Astrocyte of the spinal cord (primary cell): ENCODE results near the gene GALNT18.

ENCODE experiments used
- DNase-seq: peaks from one replicate; pipeline ENCODE4 v3.0.0; 2011; ENCODE audit warnings: low read depth, low spot score
- H3K4me3 ChIP-seq: 2 replicates; pipeline ENCODE4 v1.5.1; 2011; ENCODE audit warnings: low read depth, mild to moderate bottlenecking, low read length, moderate library complexity
- CTCF ChIP-seq: IDR thresholded peaks from 2 replicates; pipeline ENCODE4 v1.5.1; 2012; ENCODE audit warnings: low read depth, mild to moderate bottlenecking, low read length, inconsistent platforms
- in situ Hi-C: cut with HindIII; loops from 2 replicates; pipeline ENCODE4 v1.10.0; 2017; ENCODE audit warnings: low sequenced_read_pairs

GALNT18 gene

GRCh38 chr11:11348303-11348702, 273.5 kb downstream of the GALNT18 start:
- no peak overlapping the region for H3K4me3 ChIP-seq
- no peak for DNase-seq
- in situ Hi-C loops, result no loop called here
- TF ChIP-seq CTCF, result no peak

GRCh38 chr11:11347592-11347991, 274.2 kb downstream of the GALNT18 start:
- no peak for TF ChIP-seq CTCF
- DNase-seq, result no peak
- in situ Hi-C loops, result no loop called here
- H3K4me3 ChIP-seq, result no peak overlapping the region

GRCh38 chr11:11346303-11346702, 275.5 kb downstream of the GALNT18 start:
- DNase-seq, result no peak
- in situ Hi-C loops, result no loop called here
- no peak overlapping the region for H3K4me3 ChIP-seq
- TF ChIP-seq CTCF, result no peak

GRCh38 chr11:11345099-11345498, 276.7 kb downstream of the GALNT18 start:
- no peak for TF ChIP-seq CTCF
- in situ Hi-C loops, result no loop called here
- no peak for DNase-seq
- no peak overlapping the region for H3K4me3 ChIP-seq

GRCh38 chr11:11344045-11344444, 277.8 kb downstream of the GALNT18 start:
- in situ Hi-C loops, result no loop called here
- no peak overlapping the region for H3K4me3 ChIP-seq
- TF ChIP-seq CTCF, result no peak
- no peak for DNase-seq

GRCh38 chr11:11338304-11338703, 283.5 kb downstream of the GALNT18 start:
- no peak for TF ChIP-seq CTCF
- in situ Hi-C loops, result no loop called here

GRCh38 chr11:11336664-11337063, 285.1 kb downstream of the GALNT18 start:
- in situ Hi-C loops, result no loop called here
- TF ChIP-seq CTCF, result no peak
- DNase-seq, result no peak
- no peak overlapping the region for H3K4me3 ChIP-seq

More at GRCh38 chr11:11338304-11338703, 283.5 kb downstream of the GALNT18 start:
- H3K4me3 ChIP-seq, result no peak overlapping the region
- DNase-seq, result no peak
